ENCODE results near the gene PPP3CB. TPM values are rescaled to one million over a fixed set of nuclear protein-coding genes. Genes with fewer than 3 reads are reported as not detected.

Gene PPP3CB
- total and polyA plus RNA-seq, 2 experiments from 2014 or later = 17.9 to 38.5 TPM

DNA sequence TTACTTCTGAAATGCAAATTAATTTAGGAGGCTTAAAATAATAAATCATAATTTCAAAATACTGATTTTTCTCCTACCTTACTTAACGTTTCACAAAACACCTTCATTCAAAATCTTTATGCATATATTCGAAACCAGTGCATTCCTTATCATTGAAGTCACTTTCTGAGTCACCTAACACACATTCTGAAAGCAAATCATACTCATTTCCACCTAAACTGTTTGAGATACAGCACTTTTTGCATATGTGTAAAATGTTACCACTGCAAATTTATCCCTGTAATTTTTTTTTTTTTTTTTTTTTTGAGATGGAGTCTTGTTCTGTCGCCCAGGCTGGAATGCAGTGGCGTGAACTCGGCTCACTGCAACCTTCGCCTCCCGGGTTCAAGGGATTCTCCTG, 15.7 kb downstream of the PPP3CB start (continued):
- TF ChIP-seq, protein P1, sequence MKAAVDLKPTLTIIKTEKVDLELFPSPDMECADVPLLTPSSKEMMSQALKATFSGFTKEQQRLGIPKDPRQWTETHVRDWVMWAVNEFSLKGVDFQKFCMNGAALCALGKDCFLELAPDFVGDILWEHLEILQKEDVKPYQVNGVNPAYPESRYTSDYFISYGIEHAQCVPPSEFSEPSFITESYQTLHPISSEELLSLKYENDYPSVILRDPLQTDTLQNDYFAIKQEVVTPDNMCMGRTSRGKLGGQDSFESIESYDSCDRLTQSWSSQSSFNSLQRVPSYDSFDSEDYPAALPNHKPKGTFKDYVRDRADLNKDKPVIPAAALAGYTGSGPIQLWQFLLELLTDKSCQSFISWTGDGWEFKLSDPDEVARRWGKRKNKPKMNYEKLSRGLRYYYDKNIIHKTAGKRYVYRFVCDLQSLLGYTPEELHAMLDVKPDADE (IDR thresholded peaks at IDR 0.05) = no peak
- TF ChIP-seq, protein P2, sequence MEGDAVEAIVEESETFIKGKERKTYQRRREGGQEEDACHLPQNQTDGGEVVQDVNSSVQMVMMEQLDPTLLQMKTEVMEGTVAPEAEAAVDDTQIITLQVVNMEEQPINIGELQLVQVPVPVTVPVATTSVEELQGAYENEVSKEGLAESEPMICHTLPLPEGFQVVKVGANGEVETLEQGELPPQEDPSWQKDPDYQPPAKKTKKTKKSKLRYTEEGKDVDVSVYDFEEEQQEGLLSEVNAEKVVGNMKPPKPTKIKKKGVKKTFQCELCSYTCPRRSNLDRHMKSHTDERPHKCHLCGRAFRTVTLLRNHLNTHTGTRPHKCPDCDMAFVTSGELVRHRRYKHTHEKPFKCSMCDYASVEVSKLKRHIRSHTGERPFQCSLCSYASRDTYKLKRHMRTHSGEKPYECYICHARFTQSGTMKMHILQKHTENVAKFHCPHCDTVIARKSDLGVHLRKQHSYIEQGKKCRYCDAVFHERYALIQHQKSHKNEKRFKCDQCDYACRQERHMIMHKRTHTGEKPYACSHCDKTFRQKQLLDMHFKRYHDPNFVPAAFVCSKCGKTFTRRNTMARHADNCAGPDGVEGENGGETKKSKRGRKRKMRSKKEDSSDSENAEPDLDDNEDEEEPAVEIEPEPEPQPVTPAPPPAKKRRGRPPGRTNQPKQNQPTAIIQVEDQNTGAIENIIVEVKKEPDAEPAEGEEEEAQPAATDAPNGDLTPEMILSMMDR (conservative IDR thresholded peaks at IDR 0.05; ENCODE audit: low read depth in 2 of 2) = no peak
- TF ChIP-seq EZH2 (IDR thresholded peaks at IDR 0.05; ENCODE audit: low read depth, unreplicated experiment) = no peak

DNA sequence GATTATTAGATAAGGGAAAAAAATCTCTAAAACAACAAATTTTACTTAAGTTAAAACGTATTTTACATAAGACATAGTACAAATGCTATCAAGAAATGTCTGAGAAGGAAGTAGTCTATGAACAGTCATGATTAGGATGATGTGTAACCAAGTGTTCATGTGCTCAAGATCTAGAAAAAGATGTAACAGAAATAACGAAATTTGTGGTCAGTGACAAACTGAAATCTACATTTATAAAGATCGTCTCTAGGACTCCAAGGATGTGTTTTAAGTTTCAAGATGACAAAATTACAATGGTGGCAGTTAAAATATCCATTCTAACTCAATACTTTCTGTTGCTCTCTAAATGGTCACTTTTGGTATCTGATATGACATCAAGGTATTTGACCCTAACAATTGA, 17.2 kb downstream of the PPP3CB start:
- no peak overlapping the region for H3K4me2 ChIP-seq
- no peaks in the 10 kb centered on the region for H3K4me1 Mint-ChIP-seq
- H3K36me3 Mint-ChIP-seq (ENCODE audit: low read depth) = peaks cover 23% of the 10 kb centered on the region
- no peak overlapping the region for H3K4me3 Mint-ChIP-seq
- no peak overlapping the region for H3K27ac ChIP-seq (ENCODE audit: low read depth)
- no peaks in the 10 kb centered on the region; the same call in 2 of the 3 replicates for H3K9me3 Mint-ChIP-seq
- ATAC-seq = no peak
- H4K20me1 ChIP-seq (replicated peaks; ENCODE audit: insufficient read depth) = no peaks in the 10 kb centered on the region
- no peaks in the 10 kb centered on the region for H3K27me3 ChIP-seq (ENCODE audit: insufficient read depth)
- DNase-seq (ENCODE audit: low spot score) = no peak
- no peak overlapping the region for H3K4me3 ChIP-seq
- no peaks in the 10 kb centered on the region for H3K4me1 ChIP-seq (ENCODE audit: insufficient read depth)
- no peaks in the 10 kb centered on the region for H3F3A ChIP-seq (replicated peaks; ENCODE audit: low read depth)
- peaks cover 32% of the 10 kb centered on the region for H3K79me2 ChIP-seq (replicated peaks; ENCODE audit: insufficient read depth)
- no peak overlapping the region for H2AFZ ChIP-seq
- no peak overlapping the region for H3K27ac Mint-ChIP-seq
- H3K36me3 ChIP-seq (ENCODE audit: insufficient read depth) = peaks cover 10% of the 10 kb centered on the region; the same call in 1 of the 2 replicates
- no peaks in the 10 kb centered on the region for H3K27me3 Mint-ChIP-seq (ENCODE audit: insufficient read depth, low read depth, poor library complexity)
- no peaks in the 10 kb centered on the region for H3K9me2 ChIP-seq (ENCODE audit: insufficient read depth)
- TF ChIP-seq POLR2AphosphoS5 (IDR thresholded peaks at IDR 0.05; ENCODE audit: low read depth) = no peak
- no peak for TF ChIP-seq EZH2 (IDR thresholded peaks at IDR 0.05; ENCODE audit: low read depth, unreplicated experiment)
- no peak for TF ChIP-seq STAT1 (IDR thresholded peaks at IDR 0.05; ENCODE audit: unreplicated experiment)
- no peak for TF ChIP-seq JUNB (IDR thresholded peaks at IDR 0.05; ENCODE audit: unreplicated experiment)
- TF ChIP-seq, protein P3, sequence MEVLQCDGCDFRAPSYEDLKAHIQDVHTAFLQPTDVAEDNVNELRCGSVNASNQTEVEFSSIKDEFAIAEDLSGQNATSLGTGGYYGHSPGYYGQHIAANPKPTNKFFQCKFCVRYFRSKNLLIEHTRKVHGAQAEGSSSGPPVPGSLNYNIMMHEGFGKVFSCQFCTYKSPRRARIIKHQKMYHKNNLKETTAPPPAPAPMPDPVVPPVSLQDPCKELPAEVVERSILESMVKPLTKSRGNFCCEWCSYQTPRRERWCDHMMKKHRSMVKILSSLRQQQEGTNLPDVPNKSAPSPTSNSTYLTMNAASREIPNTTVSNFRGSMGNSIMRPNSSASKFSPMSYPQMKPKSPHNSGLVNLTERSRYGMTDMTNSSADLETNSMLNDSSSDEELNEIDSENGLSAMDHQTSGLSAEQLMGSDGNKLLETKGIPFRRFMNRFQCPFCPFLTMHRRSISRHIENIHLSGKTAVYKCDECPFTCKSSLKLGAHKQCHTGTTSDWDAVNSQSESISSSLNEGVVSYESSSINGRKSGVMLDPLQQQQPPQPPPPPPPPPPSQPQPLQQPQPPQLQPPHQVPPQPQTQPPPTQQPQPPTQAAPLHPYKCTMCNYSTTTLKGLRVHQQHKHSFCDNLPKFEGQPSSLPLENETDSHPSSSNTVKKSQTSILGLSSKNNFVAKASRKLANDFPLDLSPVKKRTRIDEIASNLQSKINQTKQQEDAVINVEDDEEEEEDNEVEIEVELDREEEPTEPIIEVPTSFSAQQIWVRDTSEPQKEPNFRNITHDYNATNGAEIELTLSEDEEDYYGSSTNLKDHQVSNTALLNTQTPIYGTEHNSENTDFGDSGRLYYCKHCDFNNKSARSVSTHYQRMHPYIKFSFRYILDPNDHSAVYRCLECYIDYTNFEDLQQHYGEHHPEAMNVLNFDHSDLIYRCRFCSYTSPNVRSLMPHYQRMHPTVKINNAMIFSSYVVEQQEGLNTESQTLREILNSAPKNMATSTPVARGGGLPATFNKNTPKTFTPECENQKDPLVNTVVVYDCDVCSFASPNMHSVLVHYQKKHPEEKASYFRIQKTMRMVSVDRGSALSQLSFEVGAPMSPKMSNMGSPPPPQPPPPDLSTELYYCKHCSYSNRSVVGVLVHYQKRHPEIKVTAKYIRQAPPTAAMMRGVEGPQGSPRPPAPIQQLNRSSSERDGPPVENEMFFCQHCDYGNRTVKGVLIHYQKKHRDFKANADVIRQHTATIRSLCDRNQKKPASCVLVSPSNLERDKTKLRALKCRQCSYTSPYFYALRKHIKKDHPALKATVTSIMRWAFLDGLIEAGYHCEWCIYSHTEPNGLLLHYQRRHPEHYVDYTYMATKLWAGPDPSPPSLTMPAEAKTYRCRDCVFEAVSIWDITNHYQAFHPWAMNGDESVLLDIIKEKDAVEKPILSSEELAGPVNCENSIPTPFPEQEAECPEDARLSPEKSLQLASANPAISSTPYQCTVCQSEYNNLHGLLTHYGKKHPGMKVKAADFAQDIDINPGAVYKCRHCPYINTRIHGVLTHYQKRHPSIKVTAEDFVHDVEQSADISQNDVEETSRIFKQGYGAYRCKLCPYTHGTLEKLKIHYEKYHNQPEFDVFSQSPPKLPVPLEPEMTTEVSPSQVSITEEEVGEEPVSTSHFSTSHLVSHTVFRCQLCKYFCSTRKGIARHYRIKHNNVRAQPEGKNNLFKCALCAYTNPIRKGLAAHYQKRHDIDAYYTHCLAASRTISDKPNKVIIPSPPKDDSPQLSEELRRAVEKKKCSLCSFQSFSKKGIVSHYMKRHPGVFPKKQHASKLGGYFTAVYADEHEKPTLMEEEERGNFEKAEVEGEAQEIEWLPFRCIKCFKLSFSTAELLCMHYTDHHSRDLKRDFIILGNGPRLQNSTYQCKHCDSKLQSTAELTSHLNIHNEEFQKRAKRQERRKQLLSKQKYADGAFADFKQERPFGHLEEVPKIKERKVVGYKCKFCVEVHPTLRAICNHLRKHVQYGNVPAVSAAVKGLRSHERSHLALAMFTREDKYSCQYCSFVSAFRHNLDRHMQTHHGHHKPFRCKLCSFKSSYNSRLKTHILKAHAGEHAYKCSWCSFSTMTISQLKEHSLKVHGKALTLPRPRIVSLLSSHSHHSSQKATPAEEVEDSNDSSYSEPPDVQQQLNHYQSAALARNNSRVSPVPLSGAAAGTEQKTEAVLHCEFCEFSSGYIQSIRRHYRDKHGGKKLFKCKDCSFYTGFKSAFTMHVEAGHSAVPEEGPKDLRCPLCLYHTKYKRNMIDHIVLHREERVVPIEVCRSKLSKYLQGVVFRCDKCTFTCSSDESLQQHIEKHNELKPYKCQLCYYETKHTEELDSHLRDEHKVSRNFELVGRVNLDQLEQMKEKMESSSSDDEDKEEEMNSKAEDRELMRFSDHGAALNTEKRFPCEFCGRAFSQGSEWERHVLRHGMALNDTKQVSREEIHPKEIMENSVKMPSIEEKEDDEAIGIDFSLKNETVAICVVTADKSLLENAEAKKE (CRISPR knock-in tag; IDR thresholded peaks at IDR 0.05) = no peak
- no peak for TF ChIP-seq CREB1 (CRISPR knock-in tag; IDR thresholded peaks at IDR 0.05; ENCODE audit: low read depth)
- TF ChIP-seq, protein P4, sequence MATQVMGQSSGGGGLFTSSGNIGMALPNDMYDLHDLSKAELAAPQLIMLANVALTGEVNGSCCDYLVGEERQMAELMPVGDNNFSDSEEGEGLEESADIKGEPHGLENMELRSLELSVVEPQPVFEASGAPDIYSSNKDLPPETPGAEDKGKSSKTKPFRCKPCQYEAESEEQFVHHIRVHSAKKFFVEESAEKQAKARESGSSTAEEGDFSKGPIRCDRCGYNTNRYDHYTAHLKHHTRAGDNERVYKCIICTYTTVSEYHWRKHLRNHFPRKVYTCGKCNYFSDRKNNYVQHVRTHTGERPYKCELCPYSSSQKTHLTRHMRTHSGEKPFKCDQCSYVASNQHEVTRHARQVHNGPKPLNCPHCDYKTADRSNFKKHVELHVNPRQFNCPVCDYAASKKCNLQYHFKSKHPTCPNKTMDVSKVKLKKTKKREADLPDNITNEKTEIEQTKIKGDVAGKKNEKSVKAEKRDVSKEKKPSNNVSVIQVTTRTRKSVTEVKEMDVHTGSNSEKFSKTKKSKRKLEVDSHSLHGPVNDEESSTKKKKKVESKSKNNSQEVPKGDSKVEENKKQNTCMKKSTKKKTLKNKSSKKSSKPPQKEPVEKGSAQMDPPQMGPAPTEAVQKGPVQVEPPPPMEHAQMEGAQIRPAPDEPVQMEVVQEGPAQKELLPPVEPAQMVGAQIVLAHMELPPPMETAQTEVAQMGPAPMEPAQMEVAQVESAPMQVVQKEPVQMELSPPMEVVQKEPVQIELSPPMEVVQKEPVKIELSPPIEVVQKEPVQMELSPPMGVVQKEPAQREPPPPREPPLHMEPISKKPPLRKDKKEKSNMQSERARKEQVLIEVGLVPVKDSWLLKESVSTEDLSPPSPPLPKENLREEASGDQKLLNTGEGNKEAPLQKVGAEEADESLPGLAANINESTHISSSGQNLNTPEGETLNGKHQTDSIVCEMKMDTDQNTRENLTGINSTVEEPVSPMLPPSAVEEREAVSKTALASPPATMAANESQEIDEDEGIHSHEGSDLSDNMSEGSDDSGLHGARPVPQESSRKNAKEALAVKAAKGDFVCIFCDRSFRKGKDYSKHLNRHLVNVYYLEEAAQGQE (IDR thresholded peaks at IDR 0.05; ENCODE audit: unreplicated experiment) = no peak
- TF ChIP-seq, protein P1 (IDR thresholded peaks at IDR 0.05) = no peak
- TF ChIP-seq ZNF331 (CRISPR knock-in tag; IDR thresholded peaks at IDR 0.05; ENCODE audit: low read depth) = no peak
- TF ChIP-seq NANOG (IDR thresholded peaks at IDR 0.05; ENCODE audit: borderline replicate concordance) = no peak
- TF ChIP-seq ZNF114 (CRISPR knock-in tag; IDR thresholded peaks at IDR 0.05) = no peak

All from GM23338 (cell line).